Subcutaneous preadipocyte (primary cell): ENCODE measurements around the gene WDR86. TPM values are rescaled to one million over a fixed set of nuclear protein-coding genes. Genes with fewer than 3 reads are reported as not detected.

Experiments used
- small RNA-seq: library from RNA; depleted of rRNA; stranded (forward); fragments of <200 nt; gene quantifications from one replicate; pipeline ENCODE3, GENCODE V24; 2012
- total RNA-seq: library from RNA; depleted of rRNA; stranded (reverse); fragments of >200 nt; gene quantifications from 2 replicates; pipeline ENCODE4 v1.2.3, GENCODE V29; 2012

Gene WDR86
- 0.78 and 1.8 TPM in 2 replicates for total RNA-seq

GRCh38 chr7:151409667-151410404, at the start of gene WDR86:
TSS of gene WDR86 (minus strand) at chr7:151410038. CDS start at chr7:151409589, 449 bp downstream.

DNA sequence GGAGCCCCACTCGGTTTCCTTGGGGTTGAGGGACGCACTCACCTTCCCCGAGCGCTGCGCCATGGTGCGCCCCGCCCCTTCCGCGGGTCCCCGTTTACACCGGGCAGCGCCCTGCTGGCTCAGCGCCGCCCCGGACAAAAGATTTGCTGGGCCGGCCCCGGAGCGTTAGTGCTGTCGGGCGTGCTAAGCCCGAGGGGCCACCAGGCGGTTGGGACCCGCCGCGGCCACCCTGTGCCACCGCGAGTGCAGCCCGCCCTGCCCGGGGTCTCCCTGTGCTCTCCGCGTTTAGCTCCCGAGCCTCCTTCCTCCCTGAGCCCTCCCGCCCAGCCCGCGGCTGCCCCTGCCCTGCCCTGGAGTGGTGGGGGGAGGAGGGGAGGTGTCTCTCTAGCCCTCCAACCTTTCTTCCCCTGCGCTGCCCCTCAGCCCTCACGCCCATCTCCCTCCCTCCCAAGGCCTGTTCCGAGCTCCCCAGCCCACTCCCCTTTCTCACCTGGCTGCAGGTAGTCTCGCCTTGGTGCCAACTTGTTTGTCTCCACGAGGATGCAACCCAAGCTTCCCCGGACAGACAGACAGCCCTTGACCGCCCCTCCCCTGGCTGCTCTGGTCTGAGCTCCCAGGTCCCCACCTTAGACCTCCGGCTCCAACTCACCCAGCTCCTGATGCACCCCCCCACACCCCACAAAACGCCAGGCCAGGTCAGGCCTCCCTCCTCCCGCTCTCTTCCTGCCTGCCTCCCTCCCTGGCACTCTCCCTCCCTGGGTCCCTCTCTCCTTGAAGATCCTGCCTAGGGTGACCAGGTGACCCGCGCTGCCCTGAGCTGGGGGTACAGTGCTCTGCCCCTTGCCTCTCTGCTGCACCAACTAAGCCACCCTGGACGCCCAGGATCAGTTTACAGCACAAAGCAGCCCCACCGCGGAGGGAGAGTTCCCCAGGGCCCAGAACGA, 30.3 kb upstream of the WDR86 start, which contains the start of gene CRYGN:
CRYGN (minus strand) TSS at position 287 of the 944 bp plus-strand sequence; CDS start at position 63, 224 bp downstream.

DNA sequence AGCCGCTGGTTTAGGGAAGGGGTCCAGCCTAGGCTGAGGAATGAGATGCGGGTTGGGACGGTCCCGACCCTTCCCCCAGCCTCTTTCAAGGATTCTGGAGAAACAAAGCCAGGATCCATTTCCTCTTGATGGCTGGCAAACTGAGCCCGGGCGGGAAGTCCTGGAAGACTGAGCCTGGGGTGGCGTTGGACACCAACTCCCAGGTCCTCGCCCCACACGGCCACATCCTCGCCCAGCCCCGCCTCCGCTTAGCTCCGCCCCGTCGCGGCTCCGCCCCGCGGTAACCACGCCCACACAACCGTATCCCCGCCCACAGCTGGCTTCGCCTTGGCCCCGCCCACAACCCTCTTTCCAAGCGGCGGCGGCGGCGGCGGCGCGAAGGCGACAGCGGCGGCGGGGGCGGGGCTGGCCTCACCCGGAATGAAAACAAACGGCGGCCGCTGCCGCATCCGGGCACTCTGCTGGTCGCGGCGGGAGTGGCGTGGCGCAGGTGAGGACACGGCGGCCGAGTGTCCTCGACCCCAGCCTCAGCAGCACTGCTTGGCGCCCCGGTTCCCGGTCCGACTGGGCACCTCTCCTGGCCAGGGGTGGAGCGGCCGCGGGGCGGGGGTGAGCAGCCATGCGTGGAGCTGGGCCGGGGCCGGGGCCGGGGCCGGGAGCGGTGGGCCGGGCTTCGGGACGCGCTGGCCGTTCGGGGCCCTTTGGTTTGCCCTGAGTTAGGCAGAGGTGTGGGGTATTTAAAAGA, 68.3 kb downstream of the WDR86 start, which contains the start of gene NUB1:
NUB1 (plus strand) TSS at position 456 of the 745 bp plus-strand sequence. CDS start 3,538 bp downstream, outside the sequence.

Small RNA genes lying within 50 kb of the gene (small RNA-seq; reads per million reads assigned to genes)
- gene MIR3907 = not detected

Other genes with a start within 250 kb of the WDR86 start
- gene GBX1, start 242.3 kb downstream of the WDR86 start, total RNA-seq = not detected in 2 replicates
- gene ASB10, start 222.8 kb downstream of the WDR86 start, total RNA-seq = not detected in 2 replicates
- gene H2BK1, start 199.6 kb downstream of the WDR86 start, total RNA-seq = not detected in 2 replicates
- gene ABCF2, start 182.8 kb downstream of the WDR86 start, total RNA-seq = 73.9 and 75.7 TPM in 2 replicates
- gene CHPF2, start 177.6 kb downstream of the WDR86 start, total RNA-seq = 55.1 and 63.3 TPM in 2 replicates
- gene SMARCD3, start 161.3 kb downstream of the WDR86 start, total RNA-seq = 17.6 and 17.8 TPM in 2 replicates
- 27.6 and 28.5 TPM in 2 replicates for gene NUB1, start 68.2 kb downstream of the WDR86 start, total RNA-seq
- gene CRYGN, start 30.1 kb upstream of the WDR86 start, total RNA-seq = under 0.01 and 0.37 TPM in 2 replicates
- gene RHEB, start 109.9 kb upstream of the WDR86 start, total RNA-seq = 39.5 and 42.6 TPM in 2 replicates